ENCODE measurements around the gene KAT8.

GRCh38 chr16:31090540-31090939 is 26.9 kb upstream of the KAT8 start:
- no peak for TF ChIP-seq CTCF (IDR thresholded peaks at IDR 0.05; ENCODE audit: low read depth, low read length, missing input control)
- no peak for TF ChIP-seq TAF1 (conservative IDR thresholded peaks at IDR 0.05)
- no peak for TF ChIP-seq JUND (IDR thresholded peaks at IDR 0.05)
- TF ChIP-seq, protein P1, sequence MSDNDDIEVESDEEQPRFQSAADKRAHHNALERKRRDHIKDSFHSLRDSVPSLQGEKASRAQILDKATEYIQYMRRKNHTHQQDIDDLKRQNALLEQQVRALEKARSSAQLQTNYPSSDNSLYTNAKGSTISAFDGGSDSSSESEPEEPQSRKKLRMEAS (IDR thresholded peaks at IDR 0.05) = no peak
